Measurements from ENCODE around the gene TUBGCP6. TPM values are rescaled to one million over a fixed set of nuclear protein-coding genes. Genes with fewer than 3 reads are reported as not detected.
"Not testable (repeated sequence)": the region's sequence is repeated elsewhere in the genome, so short reads cannot be mapped to it uniquely, and the experiment has no call there.

The TUBGCP6 gene
- total and polyA plus RNA-seq, 2 experiments from 2014 or later, result 26.2 to 31.5 TPM

GRCh38 chr22:50207383-50208140, 37.3 kb downstream of the TUBGCP6 start:
- DNase-seq (ENCODE audit: low spot score), result no peak
- Histone ChIP-seq H3K4me3 (no peak overlapping the region), H4K20me1 (ENCODE audit: insufficient read depth, poor library complexity, severe bottlenecking) (peaks cover 31% of the 10 kb centered on the region), H3K79me2 (peaks cover 62% of the 10 kb centered on the region), H3K27ac (no peak overlapping the region), H3K9me2 (replicated peaks; ENCODE audit: insufficient read depth) (no peaks in the 10 kb centered on the region), H3K4me2 (no peak overlapping the region), H3K36me3 (replicated peaks; ENCODE audit: insufficient read depth, low read depth) (no peaks in the 10 kb centered on the region), H3K27me3 (no peaks in the 10 kb centered on the region), H2AFZ (no peak overlapping the region), H3K9me3 (ENCODE audit: low read depth) (no peaks in the 10 kb centered on the region), H3K4me1 (ENCODE audit: insufficient read depth) (peaks cover 7% of the 10 kb centered on the region)
- TF ChIP-seq CTCF (IDR thresholded peaks at IDR 0.05; ENCODE audit: poor library complexity), result no peak
- TF ChIP-seq EZH2 (IDR thresholded peaks at IDR 0.05; ENCODE audit: borderline replicate concordance), result no peak
- no peak for TF ChIP-seq EZH2phosphoT487 (IDR thresholded peaks at IDR 0.05; ENCODE audit: low read depth, severe bottlenecking, unreplicated experiment)
- 89% methylated on average over 23 of the region's 23 CpGs for WGBS (ENCODE audit: low lambda C conversion rate, missing lambda C conversion rate)

- Histone ChIP-seq H3K9me2 (replicated peaks; ENCODE audit: insufficient read depth) (no peaks in the 10 kb centered on the region), H3K79me2 (peaks cover 62% of the 10 kb centered on the region), H3K9me3 (ENCODE audit: low read depth) (no peaks in the 10 kb centered on the region), H3K4me2 (no peak overlapping the region), H3K4me1 (ENCODE audit: insufficient read depth) (peaks cover 16% of the 10 kb centered on the region), H3K27ac (no peak overlapping the region), H2AFZ (no peak overlapping the region), H3K27me3 (no peaks in the 10 kb centered on the region), H4K20me1 (ENCODE audit: insufficient read depth, poor library complexity, severe bottlenecking) (peaks cover 36% of the 10 kb centered on the region), H3K36me3 (replicated peaks; ENCODE audit: insufficient read depth, low read depth) (no peaks in the 10 kb centered on the region), H3K4me3 (no peak overlapping the region)
- 52% methylated on average over 10 of the region's 10 CpGs for WGBS (ENCODE audit: low lambda C conversion rate, missing lambda C conversion rate)
- peak; percentile 45 for TF ChIP-seq CTCF (IDR thresholded peaks at IDR 0.05; ENCODE audit: poor library complexity)
- TF ChIP-seq EZH2 (IDR thresholded peaks at IDR 0.05; ENCODE audit: borderline replicate concordance), result no peak
- TF ChIP-seq EZH2phosphoT487 (IDR thresholded peaks at IDR 0.05; ENCODE audit: low read depth, severe bottlenecking, unreplicated experiment), result no peak
- DNase-seq (ENCODE audit: low spot score), result peak; percentile 56
Measured at GRCh38 chr22:50206599-50206998, 38.2 kb downstream of the TUBGCP6 start.

- Histone ChIP-seq H2AFZ (no peak overlapping the region), H3K79me2 (peaks cover 59% of the 10 kb centered on the region), H3K9me3 (ENCODE audit: low read depth) (no peaks in the 10 kb centered on the region), H3K36me3 (replicated peaks; ENCODE audit: insufficient read depth, low read depth) (no peaks in the 10 kb centered on the region), H3K4me1 (ENCODE audit: insufficient read depth) (peaks cover 17% of the 10 kb centered on the region), H3K27ac (no peak overlapping the region), H4K20me1 (ENCODE audit: insufficient read depth, poor library complexity, severe bottlenecking) (peaks cover 38% of the 10 kb centered on the region), H3K27me3 (no peaks in the 10 kb centered on the region), H3K4me2 (no peak overlapping the region), H3K4me3 (no peak overlapping the region), H3K9me2 (replicated peaks; ENCODE audit: insufficient read depth) (no peaks in the 10 kb centered on the region)
- TF ChIP-seq EZH2 (IDR thresholded peaks at IDR 0.05; ENCODE audit: borderline replicate concordance) (no peak), CTCF (IDR thresholded peaks at IDR 0.05; ENCODE audit: poor library complexity) (no peak), EZH2phosphoT487 (IDR thresholded peaks at IDR 0.05; ENCODE audit: low read depth, severe bottlenecking, unreplicated experiment) (no peak)
- 92% methylated on average over 44 of the region's 45 CpGs for WGBS (ENCODE audit: low lambda C conversion rate, missing lambda C conversion rate)
- no peak for DNase-seq (ENCODE audit: low spot score)
Measured at GRCh38 chr22:50205781-50206569, 38.8 kb downstream of the TUBGCP6 start.

GRCh38 chr22:50204998-50205397, 39.8 kb downstream of the TUBGCP6 start:
- not testable (repeated sequence) for H3K27ac ChIP-seq; H3K4me2 ChIP-seq; H2AFZ ChIP-seq; H3K9me3 ChIP-seq (ENCODE audit: low read depth); H3K9me2 ChIP-seq (replicated peaks; ENCODE audit: insufficient read depth); H3K4me3 ChIP-seq; H3K27me3 ChIP-seq; H3K36me3 ChIP-seq (replicated peaks; ENCODE audit: insufficient read depth, low read depth); DNase-seq (ENCODE audit: low spot score)
- Histone ChIP-seq H3K4me1 (ENCODE audit: insufficient read depth) (peaks cover 17% of the 10 kb centered on the region), H3K79me2 (peaks cover 57% of the 10 kb centered on the region), H4K20me1 (ENCODE audit: insufficient read depth, poor library complexity, severe bottlenecking) (peaks cover 38% of the 10 kb centered on the region)
- WGBS (ENCODE audit: low lambda C conversion rate, missing lambda C conversion rate), result 93% methylated on average over 9 of the region's 9 CpGs

Data from hepatocyte (in vitro differentiated cells).